Hippocampal formation (tissue), 2 donors: ENCODE data around the gene SLC39A6.
"Not testable (repeated sequence)": the region's sequence is repeated elsewhere in the genome, so short reads cannot be mapped to it uniquely, and the experiment has no call there.

ENCODE experiments used
- DNase-seq, 2 donors: peaks; one replicate each; lab custom pipeline; 2025; lab: John Stamatoyannopoulos, UW

Gene SLC39A6

DNA sequence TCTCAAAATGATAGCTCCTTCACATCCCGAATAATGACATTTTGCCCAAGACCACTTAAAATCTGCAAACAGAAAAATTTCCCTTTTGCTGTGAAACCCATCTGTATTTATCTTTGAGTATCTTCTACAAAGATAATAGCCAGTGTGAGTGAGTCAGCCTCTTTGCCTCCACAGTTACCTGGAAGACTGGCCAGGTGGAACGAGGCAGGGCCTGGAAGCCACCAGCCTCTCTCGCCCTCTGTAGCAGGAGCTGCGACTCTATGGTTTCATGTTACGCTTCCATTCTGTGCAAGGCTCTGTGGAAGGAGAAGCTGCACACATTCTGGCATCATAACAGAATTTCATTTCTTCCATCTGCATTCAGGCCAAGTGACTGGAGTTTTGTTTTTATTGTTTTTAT lies 10.1 kb upstream of the SLC39A6 start:
- no peak for DNase-seq

- no peak for DNase-seq
Observed at GRCh38 chr18:36135264-36135663, 6.1 kb upstream of the SLC39A6 start.

- no peak for DNase-seq
Observed at GRCh38 chr18:36132756-36133155, 3.6 kb upstream of the SLC39A6 start.

DNA sequence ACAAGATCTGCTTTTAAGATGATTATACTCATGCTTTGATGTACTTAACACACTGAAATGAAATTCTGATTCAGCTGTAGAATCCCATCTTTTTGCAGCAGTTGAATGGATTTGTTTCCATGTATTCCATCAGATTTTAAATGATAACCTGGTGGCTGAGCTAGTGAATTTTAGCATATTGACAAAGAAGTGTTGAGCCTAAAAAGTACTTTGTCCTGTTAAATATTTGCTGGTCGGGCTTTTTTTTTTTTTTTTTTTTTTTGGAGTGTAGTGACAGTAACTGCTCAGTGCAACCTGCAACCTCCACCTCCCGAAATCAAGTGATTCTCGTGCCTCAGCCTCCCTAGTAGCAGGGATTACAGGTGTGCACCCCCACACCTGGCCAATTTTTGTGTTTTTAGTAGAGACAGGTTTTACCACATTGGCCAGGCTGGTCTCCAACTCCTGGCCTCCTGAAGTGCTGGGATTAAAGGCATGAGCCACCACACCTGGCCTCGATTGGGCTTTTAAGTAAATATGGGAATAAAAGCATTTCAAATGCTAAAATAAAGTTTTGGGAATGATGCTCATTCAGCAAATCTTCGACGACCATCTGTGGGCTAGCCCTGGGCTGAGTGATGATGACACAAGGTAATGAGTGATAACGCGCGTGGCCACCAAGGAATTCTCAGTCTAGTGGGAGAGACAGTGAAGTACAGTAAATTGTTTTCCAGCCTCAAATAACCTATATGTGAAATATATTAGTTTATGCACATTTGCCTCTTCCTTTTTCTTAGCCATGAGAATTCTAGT lies 2.7 kb upstream of the SLC39A6 start:
- DNase-seq, result no peak

GRCh38 chr18:36130883-36131653 lies 1.9 kb upstream of the SLC39A6 start:
- no peak for DNase-seq

DNA sequence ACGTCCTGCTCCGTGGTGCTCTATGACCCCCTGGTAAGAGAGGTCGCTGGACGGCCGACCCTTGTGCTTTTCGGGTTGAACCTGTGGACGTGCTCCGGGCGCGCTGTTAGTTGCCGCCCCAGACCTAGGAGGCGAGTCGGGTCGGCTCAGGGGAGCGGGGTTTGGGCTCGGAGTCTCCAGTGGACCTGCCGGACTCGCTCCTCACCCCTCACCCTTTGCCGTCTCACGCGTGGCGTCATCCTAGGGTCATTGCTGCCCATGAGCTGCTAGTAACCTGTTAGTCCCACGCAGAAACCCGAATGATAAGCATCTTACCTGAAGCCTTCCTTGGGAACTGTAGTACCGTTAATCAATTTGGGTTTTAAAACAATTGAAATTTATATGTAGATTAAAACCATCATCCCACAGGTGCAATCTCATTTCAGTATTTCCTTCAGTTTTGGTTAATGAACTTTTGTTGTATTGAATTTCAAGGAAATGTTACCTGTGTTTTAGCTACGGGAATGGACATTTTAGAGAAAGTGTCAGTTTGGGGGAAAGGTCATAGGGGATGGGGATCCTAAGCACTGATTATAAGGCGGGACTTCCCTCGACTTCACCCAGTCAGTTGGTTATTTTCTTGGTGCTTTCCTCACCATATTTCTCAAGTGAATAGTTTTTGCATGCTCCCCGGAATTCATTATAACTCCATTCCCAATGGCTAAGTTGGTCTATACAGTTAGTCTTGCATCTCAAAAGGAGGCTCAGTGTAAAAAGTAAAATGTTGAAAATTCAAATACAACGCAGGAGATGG lies 1.1 kb upstream of the SLC39A6 start:
- no peak for DNase-seq

GRCh38 chr18:36128907-36129299 lies 237 bp downstream of the SLC39A6 start:
- no peak for DNase-seq

DNA sequence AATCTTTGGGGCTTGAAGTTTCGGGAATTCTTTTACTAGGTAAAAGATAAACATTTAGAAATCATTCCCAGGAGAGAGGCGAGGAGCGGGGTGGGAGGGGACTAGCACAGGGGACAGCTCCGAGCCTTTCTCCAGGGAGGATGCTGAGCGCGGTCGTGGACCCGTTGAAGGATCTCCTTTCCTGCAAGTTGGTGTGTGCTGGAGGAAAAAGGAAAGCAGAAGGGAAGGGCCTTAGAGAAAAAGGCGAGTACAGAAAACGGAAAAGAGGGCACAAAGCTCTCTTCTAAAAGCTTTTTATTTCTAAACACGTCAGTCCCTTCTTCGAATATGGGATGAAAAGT lies 640 bp downstream of the SLC39A6 start:
- DNase-seq, result peak in 1 of 2 donors; percentile 24

GRCh38 chr18:36127836-36128529 lies 1.2 kb downstream of the SLC39A6 start:
- no peak for DNase-seq

- DNase-seq, result no peak
Observed at GRCh38 chr18:36126668-36127067, 2.5 kb downstream of the SLC39A6 start.

GRCh38 chr18:36124841-36125240 lies 4.3 kb downstream of the SLC39A6 start:
- DNase-seq, result no peak

DNA sequence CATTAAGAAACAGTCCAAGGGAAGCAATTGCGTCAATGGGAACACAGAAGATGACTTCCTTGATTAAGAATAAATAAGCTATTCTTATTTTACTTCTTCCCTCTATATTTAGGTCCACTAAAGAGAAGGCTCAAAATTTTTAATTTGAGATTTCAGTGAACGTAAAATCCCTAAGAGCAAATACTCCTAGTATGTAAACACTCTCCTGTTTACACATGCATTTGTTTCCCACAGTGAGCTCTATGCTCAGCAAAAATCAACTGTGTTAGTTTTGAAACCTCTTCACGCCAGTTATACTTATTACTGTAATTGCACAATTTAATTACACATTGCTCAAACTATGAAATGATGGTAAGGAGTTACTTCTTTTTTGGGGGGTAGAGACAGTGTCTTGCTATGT lies 8.8 kb downstream of the SLC39A6 start:
- no peak for DNase-seq

DNA sequence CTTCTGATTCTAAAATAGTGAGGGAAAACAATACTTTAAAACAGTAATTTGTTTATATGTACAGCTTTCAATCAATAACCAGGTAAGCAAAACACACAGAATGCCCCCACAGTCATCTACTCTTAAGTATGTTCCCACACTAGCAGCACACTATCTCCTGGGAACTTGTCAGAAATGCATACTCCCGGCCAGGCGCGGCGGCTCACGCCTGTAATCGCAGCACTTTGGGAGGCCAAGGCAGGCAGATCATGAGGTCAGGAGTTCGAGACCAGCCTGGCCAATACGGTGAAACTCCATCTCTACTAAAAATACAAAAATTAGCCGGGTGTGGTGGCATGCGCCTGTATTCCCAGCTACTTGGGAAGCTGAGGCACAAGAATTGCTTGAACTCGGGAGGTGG lies 12.4 kb downstream of the SLC39A6 start:
- DNase-seq, result not testable (repeated sequence)

- DNase-seq, result no peak
Observed at GRCh38 chr18:36114738-36115137, 14.4 kb downstream of the SLC39A6 start.

DNA sequence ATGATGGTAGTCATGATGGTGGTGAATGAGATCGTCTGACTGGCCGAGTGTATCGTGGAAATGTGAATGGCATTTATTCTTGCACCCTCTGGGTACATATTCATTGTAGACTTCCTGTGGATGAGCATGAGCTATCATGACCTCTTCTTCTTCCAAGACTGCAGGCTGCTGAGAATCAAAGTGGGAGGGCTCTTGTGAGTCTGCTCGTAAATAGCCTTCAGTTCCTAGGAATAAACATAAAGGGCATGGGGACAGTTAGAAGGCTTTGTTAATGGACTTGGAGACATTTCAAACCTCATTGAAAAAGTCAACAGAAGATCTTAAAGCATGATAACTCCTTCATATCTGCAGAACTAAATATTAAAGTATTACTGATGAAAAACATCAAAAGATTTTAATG lies 14.9 kb downstream of the SLC39A6 start:
- DNase-seq, result no peak

DNA sequence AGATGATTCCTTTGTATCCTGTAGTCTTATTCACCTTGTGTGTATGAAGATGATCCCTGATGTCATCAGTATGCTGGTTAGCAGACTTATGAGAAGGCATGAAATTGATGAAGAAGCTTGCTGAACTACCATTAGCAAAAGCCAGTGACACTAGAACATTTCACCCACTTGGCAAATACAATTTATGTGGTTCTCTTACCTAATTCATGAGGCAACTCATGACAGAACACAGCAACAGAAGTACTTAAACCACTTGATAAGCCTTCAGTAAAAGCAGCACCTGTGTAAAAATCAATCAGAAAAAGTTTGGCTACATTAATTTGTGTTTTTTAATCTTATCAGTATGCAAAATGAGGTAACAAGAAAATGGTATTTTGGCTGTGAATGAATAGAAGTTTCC lies 16.8 kb downstream of the SLC39A6 start:
- DNase-seq, result no peak

DNA sequence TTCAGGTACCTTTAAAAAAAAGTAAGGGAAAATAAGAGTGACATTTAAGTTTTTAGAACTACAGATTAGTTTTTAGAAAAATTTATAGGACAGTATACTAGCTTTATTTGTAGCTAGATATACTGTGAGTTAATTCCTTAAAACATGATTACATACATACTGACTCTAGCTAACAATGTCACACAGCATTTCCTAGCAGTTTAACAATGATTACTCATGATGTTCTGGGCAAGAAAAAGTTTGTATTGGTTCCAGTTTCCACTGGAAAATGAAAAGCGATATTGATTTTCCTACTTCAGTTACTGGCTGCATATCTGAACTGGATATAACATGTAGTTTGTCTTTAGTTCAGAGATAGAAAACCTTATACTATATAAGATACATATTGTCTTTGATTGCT lies 19.4 kb downstream of the SLC39A6 start:
- no peak for DNase-seq

GRCh38 chr18:36108601-36109000 lies 20.5 kb downstream of the SLC39A6 start:
- no peak for DNase-seq

- DNase-seq, result no peak
Observed at GRCh38 chr18:36108196-36108595, 20.9 kb downstream of the SLC39A6 start.

- DNase-seq, result no peak
Observed at GRCh38 chr18:36107477-36107876, 21.7 kb downstream of the SLC39A6 start.

DNA sequence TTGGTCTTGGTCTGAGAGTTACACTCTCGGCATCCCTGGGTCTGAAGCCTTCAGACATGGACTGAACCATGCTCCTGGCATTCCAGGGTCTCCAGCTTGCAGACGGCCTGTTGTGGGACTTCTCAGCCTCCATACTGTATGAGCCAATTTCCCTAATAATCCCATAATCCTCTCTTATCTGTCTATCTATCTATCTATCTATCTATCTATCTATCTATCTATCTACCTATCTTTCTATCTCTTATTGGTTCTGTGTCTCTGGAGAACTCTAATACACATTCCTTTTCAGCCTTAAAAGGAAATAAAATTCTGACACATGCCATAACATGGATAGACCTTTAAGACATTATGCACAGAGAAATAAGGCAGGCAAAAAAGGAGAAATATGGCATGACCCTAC lies 24.4 kb downstream of the SLC39A6 start:
- no peak for DNase-seq

DNA sequence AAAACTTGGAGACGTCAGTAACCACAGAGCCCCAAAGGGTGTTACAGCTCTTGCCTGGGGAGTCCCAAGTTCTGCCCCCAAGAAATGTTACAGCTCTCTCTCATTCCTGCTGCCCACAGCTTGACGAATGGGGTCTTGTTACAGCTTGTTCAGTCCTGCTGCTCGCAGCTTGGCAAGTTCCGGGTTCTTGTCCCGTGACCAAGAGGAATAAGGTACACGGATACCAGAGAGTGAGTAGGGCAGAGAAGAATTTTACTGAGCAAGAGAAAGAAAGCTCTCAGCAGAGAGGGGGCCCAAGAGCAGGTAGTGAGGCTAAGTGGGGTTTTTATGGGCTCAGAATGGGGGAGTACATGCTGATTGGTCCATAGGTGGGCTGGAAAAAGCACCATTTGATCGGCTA lies 27.2 kb downstream of the SLC39A6 start:
- DNase-seq, result no peak
